Transverse colon (tissue), 4 donors: ENCODE measurements around the gene NOP56. TPM values are rescaled to one million over a fixed set of nuclear protein-coding genes. Genes with fewer than 3 reads are reported as not detected.
A peak's percentile ranks its signal among the peaks of the same experiment; 100 is the strongest.

Experiments used
- DNase-seq: peaks from one replicate; pipeline ENCODE4 v3.0.0-alpha.2; 2019
- H3K27ac ChIP-seq, 4 donors: fragments of 200-600 bp; sonication (generic); 2 replicates each; pipeline ENCODE4 v1.5.1; 2016 to 2018; ENCODE audit warnings: inconsistent platforms in 4 of 4
- H3K27me3 ChIP-seq: fragments of 200-600 bp; sonication (generic); 2 replicates; pipeline ENCODE4 v1.5.1; 2017; ENCODE audit warnings: inconsistent platforms
- H3K36me3 ChIP-seq, 4 donors: fragments of 200-600 bp; sonication (generic); 2 replicates each; pipeline ENCODE4 v1.5.1; 2017 to 2019; ENCODE audit warnings: inconsistent platforms in 4 of 4
- H3K4me1 ChIP-seq, 4 donors: fragments of 200-600 bp; sonication (generic); 2 replicates each; pipeline ENCODE4 v1.5.1; 2017 to 2020; ENCODE audit warnings: inconsistent platforms in 4 of 4
- H3K4me3 ChIP-seq, 4 donors: fragments of 200-600 bp; sonication (generic); 1 replicate in 1 of 4; 2 replicates in 3 of 4; pipeline versions ENCODE4 v1.5.1 to v1.6.1; 2017 to 2019; ENCODE audit warnings: inconsistent platforms in 4 of 4
- H3K9me3 ChIP-seq, 2 donors: fragments of 200-600 bp; sonication (generic); 2 replicates each; pipeline ENCODE4 v1.5.1; 2017 to 2019; ENCODE audit warnings: inconsistent platforms in 2 of 2
- CTCF ChIP-seq, 5 experiments: fragments of 200-600 bp in 3 of 5; fragments of 450-650 bp in 2 of 5; sonication (generic) in 3 of 5; IDR thresholded peaks; 1 replicate in 2 of 5; 2 replicates in 3 of 5; pipeline ENCODE4 v1.5.1; 2016 to 2017; ENCODE audit warnings: antibody characterized with exemption in 5 of 5, inconsistent platforms in 3 of 5, mild to moderate bottlenecking in 2 of 5, moderate library complexity in 1 of 5
- EP300 ChIP-seq: sonication (generic); formaldehyde crosslinking; IDR thresholded peaks from one replicate; pipeline ENCODE4 v1.6.1; 2017; ENCODE audit warnings: antibody characterized with exemption, low read depth
- POLR2A ChIP-seq: fragments of 450-650 bp; IDR thresholded peaks from one replicate; pipeline ENCODE4 v1.6.1; 2016; ENCODE audit warnings: antibody characterized with exemption, mild to moderate bottlenecking, moderate library complexity
- POLR2AphosphoS5 ChIP-seq, 3 donors: sonication (generic); formaldehyde crosslinking; IDR thresholded peaks; one replicate each; pipeline ENCODE4 v1.6.1; 2016; ENCODE audit warnings: antibody characterized with exemption in 3 of 3
- WGBS, 2 donors: methylation state at CpG; one replicate each; pipeline ENCODE4 v1.1.5; 2018; ENCODE audit warnings: low coverage in 1 of 2; 5-methylcytosine and 5-hydroxymethylcytosine counted together
- in situ Hi-C, 4 donors: fragments of 200-750 bp; cut with MboI; loops; one replicate each; pipeline versions ENCODE4 v1.15.0 to v1.15.1; 2017; ENCODE audit warnings: low sequenced_read_pairs in 3 of 4, low pct_ligation_motif_present in 1 of 4, low pct_unique_long_range_greater_than_20kb in 1 of 4
- intact Hi-C: fragments of 100-400 bp; cut with DNase I; formaldehyde crosslinking; loops from one replicate; pipeline ENCODE4 v1.15.1; 2023; ENCODE audit warnings: low total_unique reads
- total RNA-seq, 4 donors: library from RNA; depleted of rRNA; stranded (reverse); fragments of >200 nt; gene quantifications; one replicate each; pipeline ENCODE4 v1.1.0, GENCODE V29; 2016

Gene NOP56
- total RNA-seq, 4 donors from 2014 or later = 32.8 to 303 (median 126) TPM

GRCh38 chr20:2657674-2658073 lies 5.2 kb downstream of the NOP56 start:
- intact Hi-C loops = no loop called here
- Histone ChIP-seq H3K36me3 (peaks cover 0 to 48% (median 22%) of the 10 kb centered on the region in 4 donors), H3K4me3 (no peak overlapping the region), H3K27me3 (no peaks in the 10 kb centered on the region), H3K9me3 (no peaks in the 10 kb centered on the region), H3K4me1 (peaks cover 9 to 18% (median 13%) of the 10 kb centered on the region in 4 donors), H3K27ac (no peak overlapping the region)
- TF ChIP-seq POLR2A (no peak), EP300 (no peak), POLR2AphosphoS5 (IDR thresholded peaks at IDR 0.05) (no peak), CTCF (IDR thresholded peaks at IDR 0.05) (no peak)
- in situ Hi-C loops = loop anchor here in 2 of 4 donors (10.0 kb wide), 2 partner anchors 133 to 143 kb away; no protein-coding TSS in a partner anchor
- DNase-seq = no peak
- 93 to 97% methylated on average over 4 to 5 of the region's 5 CpGs for WGBS, 2 donors

- peak; percentile 7 for TF ChIP-seq POLR2A
- TF ChIP-seq POLR2AphosphoS5 (IDR thresholded peaks at IDR 0.05) = peak in 1 of 3 donors; percentile 14
- no peak for TF ChIP-seq CTCF (IDR thresholded peaks at IDR 0.05)
- no peak for TF ChIP-seq EP300
- no peak overlapping the region for H3K27ac ChIP-seq
- no peaks in the 10 kb centered on the region for H3K27me3 ChIP-seq
- peaks cover 0 to 48% (median 23%) of the 10 kb centered on the region in 4 donors for H3K36me3 ChIP-seq
- WGBS, 2 donors = 71 to 73% methylated on average over 9 to 13 of the region's 13 CpGs
- intact Hi-C loops (no loop called here), in situ Hi-C loops (loop anchor here in 2 of 4 donors (10.0 kb wide), 2 partner anchors 134 to 144 kb away; no protein-coding TSS in a partner anchor)
- DNase-seq = no peak
- no peaks in the 10 kb centered on the region for H3K9me3 ChIP-seq
- H3K4me1 ChIP-seq = peaks cover 9 to 21% (median 13%) of the 10 kb centered on the region in 4 donors
- no peak overlapping the region for H3K4me3 ChIP-seq
Observed at GRCh38 chr20:2658414-2659354, 6.3 kb downstream of the NOP56 start.

GRCh38 chr20:2659547-2659946 lies 7.1 kb downstream of the NOP56 start:
- in situ Hi-C loops = loop anchor here in 2 of 4 donors (10.0 kb wide), 2 partner anchors 135 to 145 kb away; no protein-coding TSS in a partner anchor
- Histone ChIP-seq H3K27me3 (no peaks in the 10 kb centered on the region), H3K4me1 (peaks cover 4 to 14% (median 9%) of the 10 kb centered on the region in 4 donors), H3K4me3 (no peak overlapping the region), H3K9me3 (no peaks in the 10 kb centered on the region), H3K27ac (no peak overlapping the region), H3K36me3 (peaks cover 0 to 48% (median 23%) of the 10 kb centered on the region in 4 donors)
- TF ChIP-seq POLR2AphosphoS5 (IDR thresholded peaks at IDR 0.05) = no peak
- no peak for TF ChIP-seq EP300
- TF ChIP-seq POLR2A = no peak
- no peak for TF ChIP-seq CTCF (IDR thresholded peaks at IDR 0.05)
- WGBS, 2 donors = 93 to 100% methylated on average over 2 to 10 of the region's 10 CpGs
- intact Hi-C loops = no loop called here
- DNase-seq = no peak

GRCh38 chr20:2663364-2663886 lies 11.0 kb downstream of the NOP56 start:
- H3K9me3 ChIP-seq = no peaks in the 10 kb centered on the region
- H3K4me1 ChIP-seq = peaks cover 6 to 17% (median 11%) of the 10 kb centered on the region in 4 donors
- H3K27ac ChIP-seq = peak overlapping the region; percentile 75 to 89 (median 87)
- TF ChIP-seq CTCF (IDR thresholded peaks at IDR 0.05) (no peak), POLR2A (no peak)
- in situ Hi-C loops (no loop called here), intact Hi-C loops (no loop called here)
- H3K36me3 ChIP-seq = peaks cover 0 to 22% (median 10%) of the 10 kb centered on the region in 4 donors
- DNase-seq = no peak
- peak overlapping the region; percentile 72 to 95 (median 86) for H3K4me3 ChIP-seq
- H3K27me3 ChIP-seq = no peaks in the 10 kb centered on the region
- 4% methylated on average over 13 of the region's 13 CpGs; no CpG with 5 or more reads in 1 of the 2 donors for WGBS, 2 donors
